HEK293 (cell line): Measurements from ENCODE around the gene LTBP1.

ENCODE experiments used
- CTCF ChIA-PET: fragments of 350-600 bp; formaldehyde crosslinking; extraction: SDS; loops from one replicate; lab custom pipeline; 2021; ENCODE audit warnings: antibody characterized with exemption; lab: Yijun Ruan, JAX
- POLR2A ChIA-PET: fragments of 300-600 bp; formaldehyde crosslinking; extraction: SDS; loops from one replicate; lab custom pipeline; 2020; ENCODE audit warnings: antibody characterized with exemption, inconsistent platforms; lab: Yijun Ruan, JAX
- H3K27ac ChIP-seq: fragments of 200-500 bp; sonication (Bioruptor generic); 2 replicates; pipeline ENCODE4 v1.5.1; 2014; ENCODE audit warnings: low read depth, low read length, control low read depth, inconsistent platforms; ENCODE audit errors: extremely low read depth
- H3K36me3 ChIP-seq, 2 experiments: fragments of 200-500 bp in 1 of 2; sonication (Bioruptor generic) in 1 of 2; 1 replicate in 1 of 2; 2 replicates in 1 of 2; pipeline ENCODE4 v1.5.1; 2014 to 2017; ENCODE audit warnings: inconsistent platforms in 2 of 2, low read length in 2 of 2; ENCODE audit not compliant: control insufficient read depth in 2 of 2, insufficient read depth in 1 of 2
- H3K4me1 ChIP-seq: fragments of 200-500 bp; sonication (Bioruptor generic); 2 replicates; pipeline ENCODE4 v1.5.1; 2014; ENCODE audit warnings: mild to moderate bottlenecking, low read length, inconsistent platforms; ENCODE audit not compliant: control insufficient read depth, insufficient read depth
- H3K4me3 ChIP-seq: 2 replicates; pipeline ENCODE4 v1.5.1; 2011; ENCODE audit warnings: low read depth, mild to moderate bottlenecking, control low read depth, low read length, moderate library complexity
- H3K9me3 ChIP-seq: fragments of 200-500 bp; sonication (Bioruptor generic); 2 replicates; pipeline ENCODE4 v1.5.1; 2014; ENCODE audit warnings: low read depth, low read length, inconsistent platforms; ENCODE audit not compliant: control insufficient read depth, insufficient read depth
- GLIS2 ChIP-seq: fragments of 450-650 bp; formaldehyde crosslinking; IDR thresholded peaks from 2 replicates; pipeline ENCODE4 v1.5.1; 2016; ENCODE audit warnings: missing biosample characterization, missing genetic modification characterization
- MEIS1 ChIP-seq: sonication (generic); formaldehyde crosslinking; IDR thresholded peaks from 2 replicates; pipeline ENCODE4 v1.8.1; 2022; ENCODE audit warnings: missing genetic modification reagents, mild to moderate bottlenecking, borderline replicate concordance
- ZNF155 ChIP-seq: fragments of 450-650 bp; formaldehyde crosslinking; IDR thresholded peaks from 2 replicates; pipeline ENCODE4 v1.5.1; 2016; ENCODE audit warnings: missing biosample characterization, missing genetic modification characterization
- ZNF239 ChIP-seq: fragments of 450-650 bp; formaldehyde crosslinking; IDR thresholded peaks from 2 replicates; pipeline ENCODE4 v1.5.1; 2016; ENCODE audit warnings: missing biosample characterization, missing genetic modification characterization
- ZNF266 ChIP-seq: fragments of 450-650 bp; formaldehyde crosslinking; IDR thresholded peaks from 2 replicates; pipeline ENCODE4 v1.5.1; 2016; ENCODE audit warnings: missing biosample characterization, missing genetic modification characterization, low read depth
- ZNF324 ChIP-seq: fragments of 450-650 bp; formaldehyde crosslinking; IDR thresholded peaks from 2 replicates; pipeline ENCODE4 v1.5.1; 2016; ENCODE audit warnings: missing biosample characterization, missing genetic modification characterization
- ZNF366 ChIP-seq: fragments of 450-650 bp; formaldehyde crosslinking; conservative IDR thresholded peaks from 2 replicates; pipeline ENCODE4 v1.5.1; 2016; ENCODE audit warnings: missing biosample characterization, missing genetic modification characterization
- ZNF48 ChIP-seq: fragments of 450-650 bp; formaldehyde crosslinking; IDR thresholded peaks from 2 replicates; pipeline ENCODE4 v1.5.1; 2016; ENCODE audit warnings: missing biosample characterization, missing genetic modification characterization
- ZNF510 ChIP-seq: fragments of 450-650 bp; formaldehyde crosslinking; IDR thresholded peaks from 2 replicates; pipeline ENCODE4 v1.5.1; 2018; ENCODE audit warnings: mild to moderate bottlenecking, missing genetic modification characterization, missing biosample characterization; ENCODE audit not compliant: insufficient replicate concordance
- ZNF514 ChIP-seq: fragments of 450-650 bp; formaldehyde crosslinking; IDR thresholded peaks from 2 replicates; pipeline ENCODE4 v1.5.1; 2016; ENCODE audit warnings: missing biosample characterization, missing genetic modification characterization
- ZNF544 ChIP-seq: fragments of 450-650 bp; formaldehyde crosslinking; IDR thresholded peaks from 2 replicates; pipeline ENCODE4 v1.5.0; 2017; ENCODE audit warnings: missing biosample characterization, missing genetic modification characterization
- ZNF560 ChIP-seq: fragments of 450-650 bp; formaldehyde crosslinking; IDR thresholded peaks from 2 replicates; pipeline ENCODE4 v1.5.1; 2017; ENCODE audit warnings: missing biosample characterization, missing genetic modification characterization, borderline replicate concordance
- ZNF585B ChIP-seq: fragments of 450-650 bp; formaldehyde crosslinking; IDR thresholded peaks from 2 replicates; pipeline ENCODE4 v1.5.1; 2016; ENCODE audit warnings: missing biosample characterization, missing genetic modification characterization
- ZNF624 ChIP-seq: fragments of 450-650 bp; formaldehyde crosslinking; IDR thresholded peaks from 2 replicates; pipeline ENCODE4 v1.5.1; 2017; ENCODE audit warnings: missing biosample characterization, missing genetic modification characterization
- ZNF707 ChIP-seq: fragments of 450-650 bp; formaldehyde crosslinking; IDR thresholded peaks from 2 replicates; pipeline ENCODE4 v1.5.1; 2016; ENCODE audit warnings: missing biosample characterization, missing genetic modification characterization
- ZNF830 ChIP-seq: fragments of 450-650 bp; IDR thresholded peaks from 2 replicates; pipeline ENCODE4 v1.5.0; 2018; ENCODE audit warnings: missing biosample characterization, missing genetic modification characterization, low read depth, mild to moderate bottlenecking, moderate library complexity
- TF ChIP-seq, protein P1 (sequence below): fragments of 450-650 bp; formaldehyde crosslinking; IDR thresholded peaks from 2 replicates; pipeline ENCODE4 v1.5.1; 2017; ENCODE audit warnings: missing biosample characterization, missing genetic modification characterization
- TF ChIP-seq, protein P2 (sequence below): fragments of 450-650 bp; formaldehyde crosslinking; IDR thresholded peaks from 2 replicates; pipeline ENCODE4 v1.5.1; 2017; ENCODE audit warnings: missing biosample characterization, missing genetic modification characterization

LTBP1 gene

DNA sequence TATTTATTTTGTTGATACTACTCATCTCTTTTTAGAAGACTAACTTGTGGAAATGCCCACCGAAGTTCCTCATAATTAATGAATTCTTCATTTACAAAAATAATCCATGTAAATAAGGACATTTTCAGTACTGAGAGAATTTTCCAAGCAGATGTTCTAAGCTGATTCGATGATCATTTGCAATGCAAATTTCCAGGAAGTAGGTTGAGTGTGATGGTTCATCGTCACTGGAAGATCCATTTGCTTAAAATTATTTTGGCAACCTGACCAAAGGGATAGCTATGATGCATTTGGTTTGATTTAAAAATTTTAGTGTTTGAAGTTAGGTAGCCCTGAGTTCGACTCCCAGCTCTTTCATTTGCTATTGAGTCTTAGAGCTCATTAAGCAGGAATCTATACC is 272.4 kb downstream of the LTBP1 start:
- peaks cover 5% of the 10 kb centered on the region; the same call in 1 of the 2 replicates for H3K4me1 ChIP-seq
- H3K9me3 ChIP-seq = no peaks in the 10 kb centered on the region
- ChIA-PET POLR2A (no interaction called here), CTCF (interaction anchor here (0.6 kb wide), 4 partner anchors 17 to 187 kb away, joined by 3 to 4 read pairs (median 3); no protein-coding TSS in a partner anchor)
- TF ChIP-seq ZNF560 (tag by site-specific recombination) = no peak
- TF ChIP-seq, protein P1, sequence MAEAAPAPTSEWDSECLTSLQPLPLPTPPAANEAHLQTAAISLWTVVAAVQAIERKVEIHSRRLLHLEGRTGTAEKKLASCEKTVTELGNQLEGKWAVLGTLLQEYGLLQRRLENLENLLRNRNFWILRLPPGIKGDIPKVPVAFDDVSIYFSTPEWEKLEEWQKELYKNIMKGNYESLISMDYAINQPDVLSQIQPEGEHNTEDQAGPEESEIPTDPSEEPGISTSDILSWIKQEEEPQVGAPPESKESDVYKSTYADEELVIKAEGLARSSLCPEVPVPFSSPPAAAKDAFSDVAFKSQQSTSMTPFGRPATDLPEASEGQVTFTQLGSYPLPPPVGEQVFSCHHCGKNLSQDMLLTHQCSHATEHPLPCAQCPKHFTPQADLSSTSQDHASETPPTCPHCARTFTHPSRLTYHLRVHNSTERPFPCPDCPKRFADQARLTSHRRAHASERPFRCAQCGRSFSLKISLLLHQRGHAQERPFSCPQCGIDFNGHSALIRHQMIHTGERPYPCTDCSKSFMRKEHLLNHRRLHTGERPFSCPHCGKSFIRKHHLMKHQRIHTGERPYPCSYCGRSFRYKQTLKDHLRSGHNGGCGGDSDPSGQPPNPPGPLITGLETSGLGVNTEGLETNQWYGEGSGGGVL (tag by site-specific recombination) = no peak
- no peak for TF ChIP-seq ZNF266 (tag by site-specific recombination)
- TF ChIP-seq ZNF514 (tag by site-specific recombination) = no peak
- TF ChIP-seq ZNF48 (tag by site-specific recombination) = no peak
- TF ChIP-seq ZNF155 (tag by site-specific recombination) = no peak
- TF ChIP-seq GLIS2 (tag by site-specific recombination) = no peak
- TF ChIP-seq ZNF544 (tag by site-specific recombination) = no peak
- no peak for TF ChIP-seq ZNF324 (tag by site-specific recombination)
- no peaks in the 10 kb centered on the region for H3K36me3 ChIP-seq
- H3K27ac ChIP-seq = no peak overlapping the region
- H3K4me3 ChIP-seq = no peak overlapping the region

GRCh38 chr2:33219850-33220275 is 273.1 kb downstream of the LTBP1 start:
- no peaks in the 10 kb centered on the region for H3K36me3 ChIP-seq
- no peak overlapping the region for H3K27ac ChIP-seq
- peaks cover 5% of the 10 kb centered on the region; the same call in 1 of the 2 replicates for H3K4me1 ChIP-seq
- no peak overlapping the region for H3K4me3 ChIP-seq
- ChIA-PET CTCF (interaction anchor here (0.5 to 0.6 kb wide), 3 partner anchors 31 to 483 kb away, joined by 3 to 4 read pairs (median 3); no protein-coding TSS in a partner anchor), POLR2A (no interaction called here)
- H3K9me3 ChIP-seq = no peaks in the 10 kb centered on the region
- no peak for TF ChIP-seq ZNF624 (tag by site-specific recombination)
- TF ChIP-seq ZNF366 (tag by site-specific recombination) = no peak
- no peak for TF ChIP-seq MEIS1 (CRISPR knock-in tag)
- TF ChIP-seq, protein P2, sequence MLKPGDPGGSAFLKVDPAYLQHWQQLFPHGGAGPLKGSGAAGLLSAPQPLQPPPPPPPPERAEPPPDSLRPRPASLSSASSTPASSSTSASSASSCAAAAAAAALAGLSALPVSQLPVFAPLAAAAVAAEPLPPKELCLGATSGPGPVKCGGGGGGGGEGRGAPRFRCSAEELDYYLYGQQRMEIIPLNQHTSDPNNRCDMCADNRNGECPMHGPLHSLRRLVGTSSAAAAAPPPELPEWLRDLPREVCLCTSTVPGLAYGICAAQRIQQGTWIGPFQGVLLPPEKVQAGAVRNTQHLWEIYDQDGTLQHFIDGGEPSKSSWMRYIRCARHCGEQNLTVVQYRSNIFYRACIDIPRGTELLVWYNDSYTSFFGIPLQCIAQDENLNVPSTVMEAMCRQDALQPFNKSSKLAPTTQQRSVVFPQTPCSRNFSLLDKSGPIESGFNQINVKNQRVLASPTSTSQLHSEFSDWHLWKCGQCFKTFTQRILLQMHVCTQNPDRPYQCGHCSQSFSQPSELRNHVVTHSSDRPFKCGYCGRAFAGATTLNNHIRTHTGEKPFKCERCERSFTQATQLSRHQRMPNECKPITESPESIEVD = no peak
- TF ChIP-seq ZNF830 (tag by site-specific recombination) = no peak

DNA sequence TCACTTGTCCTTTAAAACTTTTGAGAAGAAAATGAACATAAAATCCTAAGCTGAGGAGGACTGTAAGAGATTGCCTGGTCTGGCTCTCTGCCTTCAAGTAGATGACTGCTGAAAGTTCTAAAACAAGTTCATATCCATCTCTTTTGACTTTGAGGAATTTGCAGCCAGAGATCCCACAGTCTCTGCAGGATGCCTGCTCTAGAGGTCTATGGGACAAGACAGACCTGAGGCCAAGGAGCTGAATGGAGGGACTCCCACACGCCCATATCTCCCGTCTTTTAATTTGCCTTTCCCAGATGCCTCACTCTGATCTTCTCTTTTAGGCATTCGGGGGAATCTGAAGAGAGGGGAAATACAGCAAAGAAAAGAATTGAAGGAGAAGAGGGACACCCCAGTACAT is 273.8 kb downstream of the LTBP1 start:
- no peaks in the 10 kb centered on the region for H3K36me3 ChIP-seq
- TF ChIP-seq ZNF707 (tag by site-specific recombination) = no peak
- TF ChIP-seq ZNF510 (tag by site-specific recombination) = no peak
- TF ChIP-seq ZNF585B (tag by site-specific recombination) = no peak
- TF ChIP-seq ZNF239 (tag by site-specific recombination) = no peak
- ChIA-PET POLR2A (no interaction called here), CTCF (interaction anchor here (0.5 kb wide), 1 partner anchor 484 kb away, joined by 4 read pairs; no protein-coding TSS in a partner anchor)
- no peak overlapping the region for H3K4me3 ChIP-seq
- peaks cover 5% of the 10 kb centered on the region; the same call in 1 of the 2 replicates for H3K4me1 ChIP-seq
- no peak overlapping the region for H3K27ac ChIP-seq
- no peaks in the 10 kb centered on the region for H3K9me3 ChIP-seq
